Endothelial cell of umbilical vein (primary cell): Measurements from ENCODE around the gene RNPEPL1. TPM values are rescaled to one million over a fixed set of nuclear protein-coding genes. Genes with fewer than 3 reads are reported as not detected.

Source experiments
- BruUV-seq: library from RNA; stranded (reverse); fragments of 400-500 nt; replicated peaks from 2 replicates; lab custom pipeline; 2021; lab: Mats Ljungman, UMichigan
- CTCF ChIA-PET: fragments of 300-600, 350-600 bp; sonication (Branson Sonifier 250); formaldehyde crosslinking; loops from one replicate; lab custom pipeline; 2021; ENCODE audit warnings: antibody characterized with exemption, inconsistent platforms; lab: Charles Lee
- POLR2A ChIA-PET: fragments of 300-600, 350-600 bp; sonication (Branson Sonifier 250); formaldehyde crosslinking; loops from one replicate; lab custom pipeline; 2021; ENCODE audit warnings: antibody characterized with exemption, inconsistent platforms; lab: Charles Lee
- DNase-seq: peaks from one replicate; pipeline ENCODE4 v3.0.0-alpha.2; 2011; ENCODE audit warnings: low read depth, low spot score
- FAIRE-seq: peaks from 2 replicates; lab custom pipeline; 2011; peaks lifted over from hg19 to GRCh38; lab: Jason Lieb, UNC
- H2AFZ ChIP-seq: 2 replicates; pipeline ENCODE4 v1.6.0; 2012; ENCODE audit warnings: low read depth, low read length, control low read depth, inconsistent platforms
- H3K27ac ChIP-seq: 2 replicates; pipeline ENCODE4 v1.5.1; 2011; ENCODE audit warnings: low read depth, mild to moderate bottlenecking, control low read depth, low read length, moderate library complexity; ENCODE audit not compliant: insufficient read depth
- H3K27me3 ChIP-seq, 2 experiments: 2 replicates each; pipeline versions ENCODE4 v1.6.0 to v1.6.1; 2011; ENCODE audit warnings: low read length in 2 of 2, mixed read lengths in 1 of 2; ENCODE audit not compliant: control insufficient read depth in 2 of 2, insufficient read depth in 2 of 2
- H3K36me3 ChIP-seq, 2 experiments: 2 replicates in 1 of 2; 3 replicates in 1 of 2; pipeline ENCODE4 v1.5.1; 2011; ENCODE audit warnings: low read length in 2 of 2, mild to moderate bottlenecking in 1 of 2, moderate library complexity in 1 of 2; ENCODE audit not compliant: control insufficient read depth in 2 of 2, insufficient read depth in 2 of 2; ENCODE audit errors: extremely low read depth in 1 of 2
- H3K4me1 ChIP-seq: 3 replicates; pipeline ENCODE4 v1.5.1; 2011; ENCODE audit warnings: mild to moderate bottlenecking, low read length; ENCODE audit not compliant: control insufficient read depth, insufficient read depth; ENCODE audit errors: extremely low read depth
- H3K4me2 ChIP-seq: 2 replicates; pipeline ENCODE4 v1.6.1; 2011; ENCODE audit warnings: low read length, control low read depth, mixed read lengths; ENCODE audit not compliant: insufficient read depth
- H3K4me3 ChIP-seq, 3 experiments: fragments of 200-600 bp in 1 of 3; sonication (generic), shearing (Covaris generic) in 1 of 3; replicated peaks in 1 of 3; 2 replicates each; pipeline ENCODE4 v1.5.1; 2011 to 2016; ENCODE audit warnings: control low read depth in 3 of 3, low read length in 3 of 3, mild to moderate bottlenecking in 2 of 3, inconsistent platforms in 1 of 3, low read depth in 1 of 3, moderate library complexity in 1 of 3; ENCODE audit not compliant: insufficient read depth in 1 of 3
- H3K79me2 ChIP-seq: 2 replicates; pipeline ENCODE4 v1.6.0; 2012; ENCODE audit warnings: low read length, inconsistent platforms; ENCODE audit not compliant: control insufficient read depth, insufficient read depth
- H3K9ac ChIP-seq: replicated peaks from 2 replicates; pipeline ENCODE3; 2011; ENCODE audit warnings: low read length, control low read depth; ENCODE audit not compliant: insufficient read depth; ENCODE audit errors: extremely low read depth
- H3K9me1 ChIP-seq: replicated peaks from 3 replicates; pipeline ENCODE4 v1.6.0; 2011; ENCODE audit warnings: mild to moderate bottlenecking, low read length; ENCODE audit not compliant: control insufficient read depth, insufficient read depth; ENCODE audit errors: extremely low read depth
- H3K9me3 ChIP-seq: replicated peaks from 2 replicates; pipeline ENCODE4 v1.5.1; 2012; ENCODE audit warnings: low read length, inconsistent platforms; ENCODE audit not compliant: control insufficient read depth, insufficient read depth
- H4K20me1 ChIP-seq: replicated peaks from 2 replicates; pipeline ENCODE3; 2011; ENCODE audit warnings: mild to moderate bottlenecking, low read length; ENCODE audit not compliant: control insufficient read depth, insufficient read depth; ENCODE audit errors: extremely low read depth
- EZH2 ChIP-seq: IDR thresholded peaks from 2 replicates; pipeline ENCODE4 v1.6.1; 2012; ENCODE audit warnings: borderline replicate concordance, low read depth, mild to moderate bottlenecking, moderate library complexity, low read length, inconsistent platforms; ENCODE audit not compliant: severe bottlenecking
- FOS ChIP-seq: IDR thresholded peaks from 2 replicates; pipeline ENCODE4 v1.6.1; 2011; ENCODE audit warnings: mild to moderate bottlenecking, low read length, moderate library complexity, borderline replicate concordance; ENCODE audit not compliant: insufficient read depth
- GATA2 ChIP-seq: IDR thresholded peaks from 2 replicates; pipeline ENCODE4 v1.7.0; 2011; ENCODE audit warnings: low read depth, mild to moderate bottlenecking, moderate library complexity, mixed read lengths, low read length; ENCODE audit not compliant: insufficient read length, insufficient read depth
- JUN ChIP-seq: IDR thresholded peaks from 2 replicates; pipeline ENCODE4 v1.6.1; 2011; ENCODE audit warnings: borderline replicate concordance, low read depth; ENCODE audit not compliant: insufficient read length, insufficient read depth
- MYC ChIP-seq: IDR thresholded peaks from one replicate; pipeline ENCODE4 v1.6.1; 2011; ENCODE audit warnings: mild to moderate bottlenecking, low read depth, low read length
- POLR2A ChIP-seq: IDR thresholded peaks from 2 replicates; pipeline ENCODE4 v1.6.1; 2012; ENCODE audit warnings: low read depth, mild to moderate bottlenecking, control low read depth, low read length
- POLR2AphosphoS5 ChIP-seq: IDR thresholded peaks from 2 replicates; pipeline ENCODE4 v1.6.1; 2012; ENCODE audit warnings: low read depth, mild to moderate bottlenecking, control low read depth, low read length, moderate library complexity; ENCODE audit not compliant: insufficient read depth
- dilution Hi-C: fragments of 300-500 bp; cut with MboI; formaldehyde crosslinking; loops from one replicate; pipeline ENCODE4 v1.15.0; 2019; ENCODE audit warnings: low sequenced_read_pairs; ENCODE audit not compliant: extremely low pct_ligation_motif_present
- intact Hi-C: fragments of 100-400 bp; cut with micrococcal nuclease; formaldehyde crosslinking; loops from one replicate; pipeline ENCODE4 v1.10.0; 2022
- polyA plus RNA-seq, 4 experiments: library from polyadenylated mRNA; depleted of rRNA in 3 of 4; stranded (reverse) in 3 of 4; unstranded in 1 of 4; fragments of >200 nt; gene quantifications; 2 replicates each; pipeline versions ENCODE4 v1.2.1 to v1.2.3, GENCODE V29; 2011 to 2012; ENCODE audit warnings: missing spikeins in 1 of 4
- total RNA-seq: library from RNA; stranded (reverse); gene quantifications from 2 replicates; pipeline ENCODE4 v1.2.3, GENCODE V29; 2021
- TF ChIP-seq, protein P1 (sequence below): IDR thresholded peaks from 2 replicates; pipeline ENCODE4 v1.6.1; 2011; ENCODE audit not compliant: insufficient read depth, insufficient read length
- TF ChIP-seq, protein P2 (sequence below), 2 donors: IDR thresholded peaks; 1 replicate in 1 of 2; 2 replicates in 1 of 2; pipeline ENCODE4 v1.5.1; 2011; ENCODE audit warnings: low read length in 2 of 2, mild to moderate bottlenecking in 2 of 2, moderate library complexity in 2 of 2, control low read depth in 1 of 2, inconsistent platforms in 1 of 2, low read depth in 1 of 2; ENCODE audit not compliant: insufficient read depth in 1 of 2; ENCODE audit errors: extremely low read depth in 1 of 2

Gene RNPEPL1
- total and polyA plus RNA-seq, 2 donors (not counting 3 experiments of a cell fraction or from before 2014, with no cell fraction given), result 35.8 to 67.1 TPM

DNA sequence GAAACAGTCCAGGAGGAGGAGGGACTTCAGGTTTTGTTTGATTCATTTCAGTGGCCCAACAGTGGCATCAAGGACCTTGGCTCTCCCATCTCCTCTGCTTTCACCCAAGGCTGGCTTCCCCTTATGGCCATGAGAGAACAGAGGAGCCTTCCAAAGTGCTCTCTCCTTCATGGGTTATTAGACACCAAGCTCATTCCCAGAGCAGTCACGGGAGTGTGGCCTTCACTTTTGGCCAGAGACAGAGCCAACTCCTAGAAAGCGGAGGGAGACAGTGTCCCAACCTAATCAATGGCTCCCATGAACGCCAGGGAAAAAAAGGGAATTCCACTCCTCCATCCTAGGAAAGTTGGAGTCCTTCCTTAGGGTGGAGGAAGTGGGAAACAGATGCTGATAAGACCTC, 9.0 kb upstream of the RNPEPL1 start:
- H3K4me1 ChIP-seq, result peaks cover 34% of the 10 kb centered on the region
- no peak overlapping the region for H3K4me3 ChIP-seq
- no peak for TF ChIP-seq EZH2
- dilution Hi-C loops (no loop called here), intact Hi-C loops (no loop called here)
- peaks cover 0 to under 1% of the 10 kb centered on the region in 2 experiments for H3K36me3 ChIP-seq
- no peaks in the 10 kb centered on the region for H3K9me3 ChIP-seq
- no peak overlapping the region for H3K9ac ChIP-seq
- H3K27ac ChIP-seq, result no peak overlapping the region
- no peak for DNase-seq
- BruUV-seq, result no TSS peak
- H3K9me1 ChIP-seq, result no peaks in the 10 kb centered on the region
- ChIA-PET POLR2A (no interaction called here), CTCF (interaction anchor here (0.8 to 4.3 kb wide), 3 partner anchors 9 to 45 kb away, joined by 3 to 22 read pairs (median 4); partner anchors contain the start of genes CAPN10 and RNPEPL1)
- H3K79me2 ChIP-seq, result peaks cover 13% of the 10 kb centered on the region
- H2AFZ ChIP-seq, result no peak overlapping the region
- H3K4me2 ChIP-seq, result peak overlapping the region; percentile 67
- H4K20me1 ChIP-seq, result no peaks in the 10 kb centered on the region
- no peaks in the 10 kb centered on the region for H3K27me3 ChIP-seq
- no peak for FAIRE-seq

DNA sequence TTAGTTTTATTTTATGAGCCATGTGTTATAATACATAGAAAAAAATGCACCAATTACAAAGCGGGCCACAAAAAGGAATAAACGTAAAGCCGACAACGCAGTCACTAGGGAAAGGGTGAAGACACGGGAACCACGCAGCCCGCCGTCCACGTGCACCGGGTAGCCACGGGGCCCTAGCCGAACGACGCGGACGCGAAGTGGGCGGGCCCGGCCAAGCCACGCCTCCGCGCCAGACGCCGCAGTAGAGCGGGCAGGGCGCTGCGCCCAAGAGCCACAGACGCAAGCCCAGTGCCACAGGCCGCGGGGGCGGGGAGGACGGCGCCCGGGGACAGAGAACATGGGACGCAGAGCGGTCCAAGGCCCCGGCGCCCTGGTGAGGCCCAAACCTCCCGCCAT, 8.2 kb upstream of the RNPEPL1 start, which contains the start of gene DUSP28:
DUSP28 (plus strand) TSS at position 274 of the 396 bp plus-strand sequence. CDS start 328 bp downstream, outside the sequence.
- H3K79me2 ChIP-seq, result peaks cover 13% of the 10 kb centered on the region
- intact Hi-C loops, result loop anchor here (1.0 to 10.0 kb wide), 7 partner anchors 8 to 757 kb away; partner anchors contain the start of genes CAPN10, HDLBP, RNPEPL1 and SEPTIN2
- peak within 1 kb of the TSS; percentile 23 for H2AFZ ChIP-seq
- FAIRE-seq (peak; percentile 89), DNase-seq (peak; percentile 89)
- BruUV-seq, result no TSS peak
- ChIA-PET CTCF (interaction anchor here (0.9 to 4.3 kb wide), 5 partner anchors 22 to 280 kb away, joined by 3 to 22 read pairs (median 7); partner anchors contain the start of gene CAPN10), POLR2A (no interaction called here)
- H3K9me3 ChIP-seq, result no peaks in the 10 kb centered on the region
- H3K4me3 ChIP-seq, result peak within 1 kb of the TSS; percentile 42 to 66 (median 61)
- no peaks in the 10 kb centered on the region for H4K20me1 ChIP-seq
- dilution Hi-C loops, result no loop called here
- H3K36me3 ChIP-seq, result no peaks in the 10 kb centered on the region
- H3K4me2 ChIP-seq, result peak within 1 kb of the TSS; percentile 83
- H3K4me1 ChIP-seq, result peaks cover 34% of the 10 kb centered on the region
- TF ChIP-seq FOS (no peak), MYC (peak; percentile 86), POLR2AphosphoS5 (peak; percentile 80), EZH2 (no peak), GATA2 (no peak), POLR2A (peak; percentile 75), JUN (no peak)
- TF ChIP-seq, protein P1, sequence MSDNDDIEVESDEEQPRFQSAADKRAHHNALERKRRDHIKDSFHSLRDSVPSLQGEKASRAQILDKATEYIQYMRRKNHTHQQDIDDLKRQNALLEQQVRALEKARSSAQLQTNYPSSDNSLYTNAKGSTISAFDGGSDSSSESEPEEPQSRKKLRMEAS, result peak; percentile 89
- TF ChIP-seq, protein P2, sequence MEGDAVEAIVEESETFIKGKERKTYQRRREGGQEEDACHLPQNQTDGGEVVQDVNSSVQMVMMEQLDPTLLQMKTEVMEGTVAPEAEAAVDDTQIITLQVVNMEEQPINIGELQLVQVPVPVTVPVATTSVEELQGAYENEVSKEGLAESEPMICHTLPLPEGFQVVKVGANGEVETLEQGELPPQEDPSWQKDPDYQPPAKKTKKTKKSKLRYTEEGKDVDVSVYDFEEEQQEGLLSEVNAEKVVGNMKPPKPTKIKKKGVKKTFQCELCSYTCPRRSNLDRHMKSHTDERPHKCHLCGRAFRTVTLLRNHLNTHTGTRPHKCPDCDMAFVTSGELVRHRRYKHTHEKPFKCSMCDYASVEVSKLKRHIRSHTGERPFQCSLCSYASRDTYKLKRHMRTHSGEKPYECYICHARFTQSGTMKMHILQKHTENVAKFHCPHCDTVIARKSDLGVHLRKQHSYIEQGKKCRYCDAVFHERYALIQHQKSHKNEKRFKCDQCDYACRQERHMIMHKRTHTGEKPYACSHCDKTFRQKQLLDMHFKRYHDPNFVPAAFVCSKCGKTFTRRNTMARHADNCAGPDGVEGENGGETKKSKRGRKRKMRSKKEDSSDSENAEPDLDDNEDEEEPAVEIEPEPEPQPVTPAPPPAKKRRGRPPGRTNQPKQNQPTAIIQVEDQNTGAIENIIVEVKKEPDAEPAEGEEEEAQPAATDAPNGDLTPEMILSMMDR (IDR thresholded peaks at IDR 0.05; ENCODE audit: extremely low read depth in 1 of 2, insufficient read depth in 1 of 2, low read depth in 1 of 2, low read length in 2 of 2), result no peak
- H3K27me3 ChIP-seq, result no peaks in the 10 kb centered on the region
- H3K9me1 ChIP-seq, result no peaks in the 10 kb centered on the region
- H3K9ac ChIP-seq, result peak within 1 kb of the TSS; percentile 80
- H3K27ac ChIP-seq, result peak within 1 kb of the TSS; percentile 77
